ENCODE results near the gene IFT27.
A peak's percentile ranks its signal among the peaks of the same experiment; 100 is the strongest.
"Not testable (repeated sequence)": the region's sequence is repeated elsewhere in the genome, so short reads cannot be mapped to it uniquely, and the experiment has no call there.

The IFT27 gene

GRCh38 chr22:36764641-36765040, 11.3 kb downstream of the IFT27 start:
- DNase-seq, result no peak

- no peak for DNase-seq
Observed at GRCh38 chr22:36764060-36764459, 11.9 kb downstream of the IFT27 start.

GRCh38 chr22:36763576-36763975, 12.3 kb downstream of the IFT27 start:
- no peak for DNase-seq

GRCh38 chr22:36762687-36763260, 13.1 kb downstream of the IFT27 start:
- DNase-seq, result no peak

GRCh38 chr22:36761553-36762240, 14.2 kb downstream of the IFT27 start:
- no peak for DNase-seq

- DNase-seq, result no peak
Observed at GRCh38 chr22:36760786-36761185, 15.1 kb downstream of the IFT27 start.

- DNase-seq, result no peak
Observed at GRCh38 chr22:36759481-36760159, 16.3 kb downstream of the IFT27 start.

- DNase-seq, result no peak
Observed at GRCh38 chr22:36758792-36759271, 17.1 kb downstream of the IFT27 start.

- DNase-seq, result peak; percentile 38
Observed at GRCh38 chr22:36757668-36758211, 18.2 kb downstream of the IFT27 start.

GRCh38 chr22:36756746-36757655, 18.9 kb downstream of the IFT27 start:
- DNase-seq, result no peak

GRCh38 chr22:36756031-36756430, 19.9 kb downstream of the IFT27 start:
- DNase-seq, result no peak

- DNase-seq, result no peak
Observed at GRCh38 chr22:36755316-36755715, 20.6 kb downstream of the IFT27 start.

GRCh38 chr22:36754881-36755280, 21.0 kb downstream of the IFT27 start:
- not testable (repeated sequence) for DNase-seq

- no peak for DNase-seq
Observed at GRCh38 chr22:36753916-36754315, 22.0 kb downstream of the IFT27 start.

- no peak for DNase-seq
Observed at GRCh38 chr22:36753120-36753802, 22.7 kb downstream of the IFT27 start.

- DNase-seq, result no peak
Observed at GRCh38 chr22:36746375-36746970, 29.4 kb downstream of the IFT27 start.

GRCh38 chr22:36745301-36745995, 30.5 kb downstream of the IFT27 start:
- no peak for DNase-seq

- no peak for DNase-seq
Observed at GRCh38 chr22:36744791-36745190, 31.1 kb downstream of the IFT27 start.

GRCh38 chr22:36744413-36744765, 31.5 kb downstream of the IFT27 start:
- no peak for DNase-seq

- DNase-seq, result no peak
Observed at GRCh38 chr22:36743591-36744412, 32.1 kb downstream of the IFT27 start.

Measured in 8988T (cell line).